WTC11 (cell line): Measurements from ENCODE around the gene HBD. TPM values are rescaled to one million over a fixed set of nuclear protein-coding genes. Genes with fewer than 3 reads are reported as not detected.
A peak's percentile ranks its signal among the peaks of the same experiment; 100 is the strongest.

Experiments used
- ATAC-seq: fragments of 200-7000 bp; cut with Tn5 transposase; 2 replicates; pipeline ENCODE4 v1.10.0; 2021; ENCODE audit warnings: mild to moderate bottlenecking, moderate library complexity
- CTCF ChIA-PET: fragments of 300-600 bp; sonication (Branson Sonifier 250); formaldehyde crosslinking; loops from one replicate; lab custom pipeline; 2021; ENCODE audit warnings: antibody characterized with exemption; lab: Charles Lee
- POLR2A ChIA-PET: fragments of 350-600 bp; sonication (Branson Sonifier 250); formaldehyde crosslinking; loops from one replicate; lab custom pipeline; 2021; ENCODE audit warnings: antibody characterized with exemption; lab: Charles Lee
- DNase-seq: peaks from one replicate; pipeline ENCODE4 v3.0.0; 2021; ENCODE audit warnings: low spot score
- H3K27ac Mint-ChIP-seq: 2 replicates; pipeline ENCODE4 v1.8.0; 2021; ENCODE audit warnings: mixed read lengths
- H3K27me3 Mint-ChIP-seq: 2 replicates; pipeline ENCODE4 v1.8.0; 2021; ENCODE audit warnings: low read depth, mild to moderate bottlenecking, moderate library complexity, mixed read lengths
- H3K36me3 Mint-ChIP-seq: 2 replicates; pipeline ENCODE4 v1.8.0; 2021; ENCODE audit warnings: mixed read lengths
- H3K4me1 Mint-ChIP-seq: 2 replicates; pipeline ENCODE4 v1.8.0; 2022; ENCODE audit warnings: mixed read lengths
- H3K4me3 Mint-ChIP-seq: 2 replicates; pipeline ENCODE4 v1.8.0; 2021; ENCODE audit warnings: mild to moderate bottlenecking, moderate library complexity, mixed read lengths
- H3K9me3 Mint-ChIP-seq: 2 replicates; pipeline ENCODE4 v1.8.0; 2021; ENCODE audit warnings: mixed read lengths
- AFF4 ChIP-seq: sonication (generic); formaldehyde crosslinking; IDR thresholded peaks from 2 replicates; pipeline ENCODE4 v1.8.1; 2023; ENCODE audit warnings: mild to moderate bottlenecking, missing genetic modification reagents, borderline replicate concordance
- ELF4 ChIP-seq: sonication (generic); formaldehyde crosslinking; IDR thresholded peaks from 2 replicates; pipeline ENCODE4 v1.8.1; 2022; ENCODE audit warnings: low read depth, mild to moderate bottlenecking, moderate library complexity, missing genetic modification reagents
- EMX1 ChIP-seq: fragments of 250-450 bp; sonication (Bioruptor Pico); IDR thresholded peaks from 2 replicates; pipeline ENCODE4 v1.8.0; 2021; ENCODE audit warnings: mild to moderate bottlenecking
- ETV6 ChIP-seq: sonication (generic); formaldehyde crosslinking; IDR thresholded peaks from 2 replicates; pipeline ENCODE4 v1.8.1; 2022; ENCODE audit warnings: mild to moderate bottlenecking, missing genetic modification reagents
- FOXP1 ChIP-seq: sonication (generic); formaldehyde crosslinking; IDR thresholded peaks from 2 replicates; pipeline ENCODE4 v1.8.0; 2022; ENCODE audit warnings: missing genetic modification reagents, mild to moderate bottlenecking, moderate library complexity, borderline replicate concordance
- GABPB1 ChIP-seq: sonication (generic); formaldehyde crosslinking; IDR thresholded peaks from 2 replicates; pipeline ENCODE4 v1.8.1; 2023; ENCODE audit warnings: mild to moderate bottlenecking, missing genetic modification reagents
- GTF2I ChIP-seq: fragments of 250-450 bp; sonication (Bioruptor Pico); conservative IDR thresholded peaks from 2 replicates; pipeline ENCODE4 v1.4.0; 2021; ENCODE audit warnings: mild to moderate bottlenecking
- JUN ChIP-seq: sonication (generic); formaldehyde crosslinking; IDR thresholded peaks from 2 replicates; pipeline ENCODE4 v1.8.0; 2023; ENCODE audit warnings: mild to moderate bottlenecking, missing genetic modification reagents
- MXD4 ChIP-seq: fragments of 250-450 bp; sonication (Bioruptor Pico); IDR thresholded peaks from 2 replicates; pipeline ENCODE4 v1.8.0; 2021; ENCODE audit warnings: mild to moderate bottlenecking, moderate library complexity, borderline replicate concordance
- MYBL2 ChIP-seq: sonication (generic); formaldehyde crosslinking; IDR thresholded peaks from 2 replicates; pipeline ENCODE4 v1.8.1; 2023; ENCODE audit warnings: mild to moderate bottlenecking, moderate library complexity, missing genetic modification reagents
- NFYB ChIP-seq: sonication (generic); formaldehyde crosslinking; conservative IDR thresholded peaks from 2 replicates; pipeline ENCODE4 v1.8.0; 2022; ENCODE audit warnings: low read depth, missing genetic modification reagents
- USF2 ChIP-seq: sonication (generic); formaldehyde crosslinking; IDR thresholded peaks from 2 replicates; pipeline ENCODE4 v1.8.1; 2023; ENCODE audit warnings: mild to moderate bottlenecking, missing genetic modification reagents, moderate library complexity
- ZNF232 ChIP-seq: sonication (generic); formaldehyde crosslinking; IDR thresholded peaks from 2 replicates; pipeline ENCODE4 v1.8.0; 2022; ENCODE audit warnings: mild to moderate bottlenecking, missing genetic modification reagents
- ZNF281 ChIP-seq: sonication (generic); formaldehyde crosslinking; IDR thresholded peaks from 2 replicates; pipeline ENCODE4 v1.8.0; 2023; ENCODE audit warnings: mild to moderate bottlenecking, missing genetic modification reagents
- total RNA-seq: library from RNA; stranded (reverse); gene quantifications from 3 replicates; pipeline ENCODE4 v1.2.3, GENCODE V29; 2021
- TF ChIP-seq, protein P1 (sequence below): sonication (generic); formaldehyde crosslinking; conservative IDR thresholded peaks from 2 replicates; pipeline ENCODE4 v1.8.1; 2023; ENCODE audit warnings: mild to moderate bottlenecking, low read depth, missing genetic modification reagents, moderate library complexity
- TF ChIP-seq, protein P2 (sequence below): sonication (generic); formaldehyde crosslinking; IDR thresholded peaks from 2 replicates; pipeline ENCODE4 v1.8.1; 2023; ENCODE audit warnings: mild to moderate bottlenecking, missing genetic modification reagents, moderate library complexity

HBD gene
- total RNA-seq, 1 experiment from 2014 or later: not detected

DNA sequence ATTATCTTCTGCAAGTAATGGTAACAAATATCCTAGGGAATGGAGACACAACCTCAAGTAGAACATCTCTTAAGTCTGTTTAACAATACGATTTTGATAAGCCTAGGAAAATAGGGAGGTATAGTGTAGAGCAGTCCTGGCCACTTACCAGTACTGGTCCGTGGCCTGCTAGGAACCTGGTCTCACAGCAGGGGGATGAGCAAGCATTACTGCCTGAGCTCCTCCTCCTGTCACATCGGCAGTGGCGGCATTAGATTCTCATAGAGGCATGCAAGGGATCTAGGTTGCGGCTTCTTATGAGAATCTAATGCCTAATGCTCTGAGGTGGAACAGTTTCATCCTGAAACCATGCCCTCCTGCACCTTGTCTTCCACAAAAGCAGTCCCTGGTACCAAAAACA lies 38.2 kb downstream of the HBD start:
- peaks cover 3% of the 10 kb centered on the region; the same call in 1 of the 2 replicates for H3K36me3 Mint-ChIP-seq
- no peak overlapping the region for H3K4me3 Mint-ChIP-seq
- DNase-seq (peak; percentile 20), ATAC-seq (peak; percentile 69)
- no peak overlapping the region for H3K27ac Mint-ChIP-seq
- no peaks in the 10 kb centered on the region for H3K27me3 Mint-ChIP-seq
- CTCF ChIA-PET: no interaction called here
- peaks cover 26% of the 10 kb centered on the region for H3K9me3 Mint-ChIP-seq
- H3K4me1 Mint-ChIP-seq: peaks cover 18% of the 10 kb centered on the region
- TF ChIP-seq GABPB1 (CRISPR knock-in tag) (no peak), ELF4 (CRISPR knock-in tag) (no peak), NFYB (CRISPR knock-in tag) (no peak), EMX1 (CRISPR knock-in tag) (no peak), ETV6 (CRISPR knock-in tag) (no peak), JUN (CRISPR knock-in tag) (no peak), AFF4 (CRISPR knock-in tag) (no peak), ZNF281 (no peak), FOXP1 (CRISPR knock-in tag) (no peak), USF2 (CRISPR knock-in tag) (no peak), MYBL2 (CRISPR knock-in tag) (no peak), MXD4 (CRISPR knock-in tag) (no peak), GTF2I (CRISPR knock-in tag) (no peak), ZNF232 (CRISPR knock-in tag) (no peak)
- TF ChIP-seq, protein P1, sequence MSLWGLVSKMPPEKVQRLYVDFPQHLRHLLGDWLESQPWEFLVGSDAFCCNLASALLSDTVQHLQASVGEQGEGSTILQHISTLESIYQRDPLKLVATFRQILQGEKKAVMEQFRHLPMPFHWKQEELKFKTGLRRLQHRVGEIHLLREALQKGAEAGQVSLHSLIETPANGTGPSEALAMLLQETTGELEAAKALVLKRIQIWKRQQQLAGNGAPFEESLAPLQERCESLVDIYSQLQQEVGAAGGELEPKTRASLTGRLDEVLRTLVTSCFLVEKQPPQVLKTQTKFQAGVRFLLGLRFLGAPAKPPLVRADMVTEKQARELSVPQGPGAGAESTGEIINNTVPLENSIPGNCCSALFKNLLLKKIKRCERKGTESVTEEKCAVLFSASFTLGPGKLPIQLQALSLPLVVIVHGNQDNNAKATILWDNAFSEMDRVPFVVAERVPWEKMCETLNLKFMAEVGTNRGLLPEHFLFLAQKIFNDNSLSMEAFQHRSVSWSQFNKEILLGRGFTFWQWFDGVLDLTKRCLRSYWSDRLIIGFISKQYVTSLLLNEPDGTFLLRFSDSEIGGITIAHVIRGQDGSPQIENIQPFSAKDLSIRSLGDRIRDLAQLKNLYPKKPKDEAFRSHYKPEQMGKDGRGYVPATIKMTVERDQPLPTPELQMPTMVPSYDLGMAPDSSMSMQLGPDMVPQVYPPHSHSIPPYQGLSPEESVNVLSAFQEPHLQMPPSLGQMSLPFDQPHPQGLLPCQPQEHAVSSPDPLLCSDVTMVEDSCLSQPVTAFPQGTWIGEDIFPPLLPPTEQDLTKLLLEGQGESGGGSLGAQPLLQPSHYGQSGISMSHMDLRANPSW (CRISPR knock-in tag): no peak
- TF ChIP-seq, protein P2, sequence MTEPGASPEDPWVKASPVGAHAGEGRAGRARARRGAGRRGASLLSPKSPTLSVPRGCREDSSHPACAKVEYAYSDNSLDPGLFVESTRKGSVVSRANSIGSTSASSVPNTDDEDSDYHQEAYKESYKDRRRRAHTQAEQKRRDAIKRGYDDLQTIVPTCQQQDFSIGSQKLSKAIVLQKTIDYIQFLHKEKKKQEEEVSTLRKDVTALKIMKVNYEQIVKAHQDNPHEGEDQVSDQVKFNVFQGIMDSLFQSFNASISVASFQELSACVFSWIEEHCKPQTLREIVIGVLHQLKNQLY (CRISPR knock-in tag): no peak
- POLR2A ChIA-PET: no interaction called here
